Subcutaneous abdominal adipose tissue (tissue), 5 donors: ENCODE data around the gene BSN.
"Not testable (repeated sequence)": the region's sequence is repeated elsewhere in the genome, so short reads cannot be mapped to it uniquely, and the experiment has no call there.

Experiments
- H3K27ac ChIP-seq: one replicate; pipeline ENCODE4 v1.7.0; 2013; ENCODE audit warnings: low read depth, mild to moderate bottlenecking, inconsistent platforms, low read length, moderate library complexity
- H3K27me3 ChIP-seq, 5 donors: one replicate each; pipeline ENCODE4 v1.7.0; 2013; ENCODE audit warnings: low read length in 5 of 5, inconsistent platforms in 1 of 5; ENCODE audit not compliant: control insufficient read depth in 5 of 5, insufficient read depth in 4 of 5
- H3K36me3 ChIP-seq, 5 donors: one replicate each; pipeline ENCODE4 v1.7.0; 2013; ENCODE audit warnings: low read length in 5 of 5; ENCODE audit not compliant: control insufficient read depth in 5 of 5, insufficient read depth in 5 of 5
- H3K4me1 ChIP-seq, 5 donors: one replicate each; pipeline ENCODE4 v1.7.0; 2013; ENCODE audit warnings: low read length in 5 of 5, mild to moderate bottlenecking in 3 of 5, moderate library complexity in 1 of 5; ENCODE audit not compliant: control insufficient read depth in 5 of 5, insufficient read depth in 5 of 5
- H3K4me3 ChIP-seq, 5 donors: one replicate each; pipeline ENCODE4 v1.7.0; 2013; ENCODE audit warnings: low read length in 5 of 5, low read depth in 1 of 5
- H3K9ac ChIP-seq, 5 donors: one replicate each; pipeline ENCODE4 v1.7.0; 2013; ENCODE audit warnings: low read length in 5 of 5, mild to moderate bottlenecking in 4 of 5, moderate library complexity in 3 of 5
- H3K9me3 ChIP-seq, 5 donors: one replicate each; pipeline ENCODE4 v1.7.0; 2013; ENCODE audit warnings: low read length in 5 of 5; ENCODE audit not compliant: control insufficient read depth in 5 of 5
- donor health status: healthy.
- donor health status: healthy.
- donor health status: healthy.
- donor health status: healthy.
- donor health status: healthy.

The BSN gene

GRCh38 chr3:49686769-49687423 lies 132.6 kb downstream of the BSN start:
- H3K9me3 ChIP-seq, H3K27ac ChIP-seq, H3K27me3 ChIP-seq, H3K9ac ChIP-seq: not testable (repeated sequence)
- Histone ChIP-seq H3K4me3 (peak overlapping the region in 3 of 5 donors; percentile 11 to 44 (median 26)), H3K4me1 (peaks cover 0 to 41% (median 32%) of the 10 kb centered on the region in 5 donors), H3K36me3 (peaks cover 0 to 29% (median 24%) of the 10 kb centered on the region in 5 donors)

- not testable (repeated sequence) for H3K27me3 ChIP-seq
- peaks cover 0 to 41% (median 32%) of the 10 kb centered on the region in 5 donors for H3K4me1 ChIP-seq
Measured at GRCh38 chr3:49687424-49687795, 133.1 kb downstream of the BSN start.

GRCh38 chr3:49688338-49689045 lies 134.2 kb downstream of the BSN start:
- not testable (repeated sequence) for H3K27ac ChIP-seq, H3K27me3 ChIP-seq, H3K9me3 ChIP-seq
- peak overlapping the region; percentile 85 to 97 (median 93) for H3K4me3 ChIP-seq
- H3K4me1 ChIP-seq = peaks cover 0 to 41% (median 32%) of the 10 kb centered on the region in 5 donors
- H3K9ac ChIP-seq = peak overlapping the region in 4 of 5 donors; percentile 88 to 99 (median 98)
- peaks cover 0 to 13% (median 8%) of the 10 kb centered on the region in 5 donors for H3K36me3 ChIP-seq

More at GRCh38 chr3:49687424-49687795, 133.1 kb downstream of the BSN start:
- not testable (repeated sequence) for H3K9me3 ChIP-seq, H3K9ac ChIP-seq, H3K27ac ChIP-seq, H3K4me3 ChIP-seq
- peaks cover 0 to 24% (median 19%) of the 10 kb centered on the region in 5 donors for H3K36me3 ChIP-seq

- peaks cover 0 to 3% (median 0%) of the 10 kb centered on the region in 5 donors for H3K27me3 ChIP-seq
- H3K4me1 ChIP-seq = peaks cover 0 to 41% (median 32%) of the 10 kb centered on the region in 5 donors
- peak within 1 kb of the TSS; percentile 85 to 97 (median 93) for H3K4me3 ChIP-seq
- H3K9ac ChIP-seq = peak within 1 kb of the TSS; percentile 68 to 99 (median 97)
- H3K36me3 ChIP-seq = peaks cover 0 to 6% (median 2%) of the 10 kb centered on the region in 5 donors
- H3K9me3 ChIP-seq = no peaks in the 10 kb centered on the region
- H3K27ac ChIP-seq = peak within 1 kb of the TSS; percentile 54
Measured at GRCh38 chr3:49689046-49689907, 135.0 kb downstream of the BSN start, which contains the start of the genes MST1 and RNF123. Gene MST1 (minus strand): TSS chr3:49689474. CDS start chr3:49688691, 783 bp downstream. Gene RNF123 (plus strand): TSS chr3:49689557. CDS start chr3:49691166, 1,609 bp downstream.

- H3K9ac ChIP-seq = peak overlapping the region; percentile 68 to 99 (median 97)
- H3K9me3 ChIP-seq, H3K36me3 ChIP-seq, H3K27me3 ChIP-seq: not testable (repeated sequence)
- peak overlapping the region; percentile 75 to 97 (median 93) for H3K4me3 ChIP-seq
- H3K27ac ChIP-seq = peak overlapping the region; percentile 54
- peaks cover 0 to 41% (median 32%) of the 10 kb centered on the region in 5 donors for H3K4me1 ChIP-seq
Measured at GRCh38 chr3:49689908-49690624, 135.8 kb downstream of the BSN start.

- Histone ChIP-seq H3K9ac (peak overlapping the region in 1 of 5 donors; percentile 41), H3K4me1 (peaks cover 0 to 41% (median 32%) of the 10 kb centered on the region in 5 donors), H3K4me3 (peak overlapping the region in 1 of 5 donors; percentile 7)
Measured at GRCh38 chr3:49690856-49691255, 136.6 kb downstream of the BSN start.

GRCh38 chr3:49691481-49691880 lies 137.2 kb downstream of the BSN start:
- H3K4me3 ChIP-seq, H3K9me3 ChIP-seq, H3K36me3 ChIP-seq, H3K27me3 ChIP-seq, H3K27ac ChIP-seq: not testable (repeated sequence)
- peak overlapping the region in 1 of 5 donors; percentile 31 for H3K9ac ChIP-seq
- H3K4me1 ChIP-seq = peaks cover 0 to 37% (median 31%) of the 10 kb centered on the region in 5 donors

More at GRCh38 chr3:49690856-49691255, 136.6 kb downstream of the BSN start:
- H3K36me3 ChIP-seq, H3K9me3 ChIP-seq, H3K27ac ChIP-seq, H3K27me3 ChIP-seq: not testable (repeated sequence)

GRCh38 chr3:49694409-49695070 lies 140.3 kb downstream of the BSN start:
- H3K9ac ChIP-seq, H3K27ac ChIP-seq, H3K4me3 ChIP-seq, H3K9me3 ChIP-seq, H3K27me3 ChIP-seq: not testable (repeated sequence)
- H3K4me1 ChIP-seq = peaks cover 0 to 28% (median 26%) of the 10 kb centered on the region in 5 donors
- H3K36me3 ChIP-seq = peaks cover 0 to 26% (median 21%) of the 10 kb centered on the region in 5 donors
